Activated CD4-positive, alpha-beta T cell treated with anti-CD3 and anti-CD28 coated beads, Interleukin-2, amount 50 U/mL, for 1 hour (primary cell): ENCODE results near the gene EXOG.
A peak's percentile ranks its signal among the peaks of the same experiment; 100 is the strongest.

Experiments used
- DNase-seq: peaks from one replicate; pipeline ENCODE4 v3.0.0-alpha.2; 2020

EXOG gene

GRCh38 chr3:38496131-38496910 is at the start of gene EXOG:
Gene EXOG, plus strand, starts transcription at chr3:38496340. Its CDS starts 28 bp downstream, at chr3:38496368.
- DNase-seq = peak; percentile 96

- DNase-seq = no peak
Measured at GRCh38 chr3:38446812-38447211, 49.3 kb upstream of the EXOG start.

- no peak for DNase-seq
Measured at GRCh38 chr3:38450853-38451252, 45.3 kb upstream of the EXOG start.

- DNase-seq = peak; percentile 56
Measured at GRCh38 chr3:38453075-38453912, 42.8 kb upstream of the EXOG start, which contains the start of gene ACVR2B. Gene ACVR2B, plus strand, starts transcription at chr3:38453890. Its CDS starts 433 bp downstream, at chr3:38454323.

GRCh38 chr3:38453913-38454177 is 42.3 kb upstream of the EXOG start:
- no peak for DNase-seq

GRCh38 chr3:38454178-38454883 is 41.8 kb upstream of the EXOG start:
- peak; percentile 25 for DNase-seq

- peak; percentile 31 for DNase-seq
Measured at GRCh38 chr3:38454884-38455638, 41.1 kb upstream of the EXOG start.

- no peak for DNase-seq
Measured at GRCh38 chr3:38455639-38456430, 40.3 kb upstream of the EXOG start.

GRCh38 chr3:38457111-38458003 is 38.8 kb upstream of the EXOG start:
- no peak for DNase-seq

- DNase-seq = no peak
Measured at GRCh38 chr3:38458796-38459498, 37.2 kb upstream of the EXOG start.

GRCh38 chr3:38459499-38460048 is 36.6 kb upstream of the EXOG start:
- DNase-seq = no peak

GRCh38 chr3:38460377-38461270 is 35.5 kb upstream of the EXOG start:
- no peak for DNase-seq

- DNase-seq = no peak
Measured at GRCh38 chr3:38465588-38466154, 30.5 kb upstream of the EXOG start.

GRCh38 chr3:38468765-38469164 is 27.4 kb upstream of the EXOG start:
- DNase-seq = no peak

GRCh38 chr3:38469852-38470251 is 26.3 kb upstream of the EXOG start:
- no peak for DNase-seq

- no peak for DNase-seq
Measured at GRCh38 chr3:38471260-38471857, 24.8 kb upstream of the EXOG start.

- DNase-seq = no peak
Measured at GRCh38 chr3:38472342-38472741, 23.8 kb upstream of the EXOG start.

- no peak for DNase-seq
Measured at GRCh38 chr3:38473229-38473628, 22.9 kb upstream of the EXOG start.
